C4-2B (cell line): ENCODE measurements around the gene PCED1B.

Source experiments
- ZFX ChIP-seq: fragments of 450-650 bp; IDR thresholded peaks from 2 replicates; pipeline ENCODE4 v1.6.1; 2017
- TF ChIP-seq, protein P1 (sequence below): fragments of 450-650 bp; conservative IDR thresholded peaks from 2 replicates; pipeline ENCODE4 v1.5.1; 2017; ENCODE audit warnings: mild to moderate bottlenecking

DNA sequence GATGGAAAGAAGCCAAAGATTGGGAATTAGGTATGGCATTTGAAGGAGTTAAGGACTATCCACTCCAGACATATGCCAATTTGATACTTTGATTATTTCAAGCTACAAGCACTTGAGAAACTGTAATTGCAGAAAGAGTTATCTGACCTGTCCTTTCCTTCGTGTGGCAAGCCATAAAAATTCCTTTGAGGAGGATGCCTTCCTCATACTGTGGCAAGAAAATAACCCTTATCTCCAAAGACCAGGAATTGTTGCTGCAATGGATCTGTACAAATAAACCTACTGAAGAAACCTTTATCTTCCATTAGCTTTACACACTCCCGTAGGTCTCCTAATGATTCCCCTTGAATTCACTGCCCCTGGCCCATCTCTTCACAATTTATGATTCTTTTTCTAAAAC, 165.4 kb downstream of the PCED1B start:
- TF ChIP-seq, protein P1, sequence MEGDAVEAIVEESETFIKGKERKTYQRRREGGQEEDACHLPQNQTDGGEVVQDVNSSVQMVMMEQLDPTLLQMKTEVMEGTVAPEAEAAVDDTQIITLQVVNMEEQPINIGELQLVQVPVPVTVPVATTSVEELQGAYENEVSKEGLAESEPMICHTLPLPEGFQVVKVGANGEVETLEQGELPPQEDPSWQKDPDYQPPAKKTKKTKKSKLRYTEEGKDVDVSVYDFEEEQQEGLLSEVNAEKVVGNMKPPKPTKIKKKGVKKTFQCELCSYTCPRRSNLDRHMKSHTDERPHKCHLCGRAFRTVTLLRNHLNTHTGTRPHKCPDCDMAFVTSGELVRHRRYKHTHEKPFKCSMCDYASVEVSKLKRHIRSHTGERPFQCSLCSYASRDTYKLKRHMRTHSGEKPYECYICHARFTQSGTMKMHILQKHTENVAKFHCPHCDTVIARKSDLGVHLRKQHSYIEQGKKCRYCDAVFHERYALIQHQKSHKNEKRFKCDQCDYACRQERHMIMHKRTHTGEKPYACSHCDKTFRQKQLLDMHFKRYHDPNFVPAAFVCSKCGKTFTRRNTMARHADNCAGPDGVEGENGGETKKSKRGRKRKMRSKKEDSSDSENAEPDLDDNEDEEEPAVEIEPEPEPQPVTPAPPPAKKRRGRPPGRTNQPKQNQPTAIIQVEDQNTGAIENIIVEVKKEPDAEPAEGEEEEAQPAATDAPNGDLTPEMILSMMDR = no peak
- no peak for TF ChIP-seq ZFX
